ENCODE results near the gene TYK2.

- TF ChIP-seq CTCF (IDR thresholded peaks at IDR 0.05) (no peak), POLR2AphosphoS5 (IDR thresholded peaks at IDR 0.05) (no peak)
Measured at GRCh38 chr19:10407096-10407495, 26.7 kb upstream of the TYK2 start.
